HepG2 (cell line): ENCODE measurements around the gene FETUB. TPM values are rescaled to one million over a fixed set of nuclear protein-coding genes. Genes with fewer than 3 reads are reported as not detected.

Source experiments
- AGO2 ChIP-seq: fragments of 200-400 bp; formaldehyde crosslinking; optimal IDR thresholded peaks from 2 replicates; pipeline ENCODE3; 2017; ENCODE audit warnings: mild to moderate bottlenecking, low read depth, low read length, moderate library complexity
- FOXP1 ChIP-seq, 2 experiments: fragments of 450-650 bp in 1 of 2; IDR thresholded peaks; 2 replicates each; pipeline ENCODE4 v1.6.1; 2017 to 2018; ENCODE audit warnings: antibody characterized with exemption in 1 of 2
- MED1 ChIP-seq: sonication (generic); formaldehyde crosslinking; IDR thresholded peaks from 2 replicates; pipeline ENCODE4 v1.4.0; 2020; ENCODE audit warnings: missing genetic modification reagents
- MED8 ChIP-seq: sonication (generic); formaldehyde crosslinking; IDR thresholded peaks from 2 replicates; pipeline ENCODE4 v1.8.1; 2023; ENCODE audit warnings: mild to moderate bottlenecking, missing genetic modification reagents; ENCODE audit not compliant: insufficient replicate concordance
- NFATC3 ChIP-seq: sonication (generic); formaldehyde crosslinking; IDR thresholded peaks from 2 replicates; pipeline ENCODE4 v1.5.1; 2020; ENCODE audit warnings: mild to moderate bottlenecking, missing genetic modification reagents
- NFIB ChIP-seq: sonication (generic); formaldehyde crosslinking; IDR thresholded peaks from 2 replicates; pipeline ENCODE4 v1.9.0; 2021; ENCODE audit warnings: missing genetic modification reagents, mild to moderate bottlenecking, borderline replicate concordance
- POLR2A ChIP-seq, 2 experiments: IDR thresholded peaks; 2 replicates each; pipeline ENCODE4 v1.6.1; 2011; ENCODE audit warnings: low read depth in 2 of 2, low read length in 2 of 2, mild to moderate bottlenecking in 1 of 2, moderate library complexity in 1 of 2; ENCODE audit not compliant: insufficient read depth in 1 of 2
- THAP11 ChIP-seq: IDR thresholded peaks from 2 replicates; pipeline ENCODE4 v1.6.1; 2016; ENCODE audit warnings: missing biosample characterization, missing genetic modification reagents
- ZMYM3 ChIP-seq: sonication (generic); formaldehyde crosslinking; IDR thresholded peaks from 2 replicates; pipeline ENCODE4 v1.5.1; 2020; ENCODE audit warnings: mild to moderate bottlenecking, missing genetic modification reagents
- ZNF737 ChIP-seq: sonication (generic); formaldehyde crosslinking; IDR thresholded peaks from 2 replicates; pipeline ENCODE4 v1.5.0; 2020; ENCODE audit warnings: missing genetic modification reagents, mild to moderate bottlenecking, borderline replicate concordance
- ZNF768 ChIP-seq: sonication (generic); formaldehyde crosslinking; IDR thresholded peaks from 2 replicates; pipeline ENCODE4 v1.4.0; 2020; ENCODE audit warnings: missing genetic modification reagents
- ZNF879 ChIP-seq: sonication (generic); formaldehyde crosslinking; IDR thresholded peaks from 2 replicates; pipeline ENCODE4 v1.8.1; 2023; ENCODE audit warnings: missing genetic modification reagents
- ZSCAN30 ChIP-seq: sonication (generic); formaldehyde crosslinking; IDR thresholded peaks from 2 replicates; pipeline ENCODE4 v1.5.0; 2020; ENCODE audit warnings: mild to moderate bottlenecking, missing genetic modification reagents
- polyA plus RNA-seq, 8 experiments: library from polyadenylated mRNA; depleted of rRNA in 3 of 8; stranded (reverse) in 7 of 8; unstranded in 1 of 8; fragments of >200 nt; fragmentation: Illumina TruSeq in 4 of 8; extraction: Trizol in 4 of 8; gene quantifications; 2 replicates each; pipeline versions ENCODE4 v1.2.1 to v1.2.3, GENCODE V29; 2011 to 2016; ENCODE audit warnings: low read depth in 4 of 8, missing spikeins in 1 of 8, mixed read lengths in 1 of 8; ENCODE audit not compliant: insufficient read depth in 1 of 8
- total RNA-seq, 5 experiments: library from RNA; depleted of rRNA; stranded (reverse); fragments of >200 nt; fragmentation: Illumina TruSeq; extraction: Trizol; gene quantifications; 2 replicates each; pipeline ENCODE4 v1.2.3, GENCODE V29; 2016; ENCODE audit warnings: low read depth in 1 of 5
- TF ChIP-seq, protein P1 (sequence below): sonication (generic); formaldehyde crosslinking; IDR thresholded peaks from 2 replicates; pipeline ENCODE4 v1.4.0; 2020; ENCODE audit warnings: missing genetic modification reagents
- TF ChIP-seq, protein P2 (sequence below): sonication (generic); formaldehyde crosslinking; IDR thresholded peaks from 2 replicates; pipeline ENCODE4 v1.4.0; 2020; ENCODE audit warnings: missing genetic modification reagents
- TF ChIP-seq, protein P3 (sequence below): sonication (generic); formaldehyde crosslinking; IDR thresholded peaks from 2 replicates; pipeline ENCODE4 v1.4.0; 2020; ENCODE audit warnings: missing genetic modification reagents
- TF ChIP-seq, protein P4 (sequence below): sonication (generic); formaldehyde crosslinking; IDR thresholded peaks from 2 replicates; pipeline ENCODE4 v1.4.0; 2020; ENCODE audit warnings: missing genetic modification reagents
- TF ChIP-seq, protein P5 (sequence below): sonication (generic); formaldehyde crosslinking; IDR thresholded peaks from 2 replicates; pipeline ENCODE4 v1.8.1; 2022; ENCODE audit warnings: mild to moderate bottlenecking, missing genetic modification reagents
- TF ChIP-seq, protein P6 (sequence below): sonication (generic); formaldehyde crosslinking; IDR thresholded peaks from 2 replicates; pipeline ENCODE4 v1.4.0; 2020; ENCODE audit warnings: mild to moderate bottlenecking, low read depth, missing genetic modification reagents
- TF ChIP-seq, protein P7 (sequence below): sonication (generic); formaldehyde crosslinking; IDR thresholded peaks from 2 replicates; pipeline ENCODE4 v1.8.0; 2022; ENCODE audit warnings: missing genetic modification reagents, mild to moderate bottlenecking, inconsistent platforms, borderline replicate concordance
- TF ChIP-seq, protein P8 (sequence below): sonication (generic); formaldehyde crosslinking; IDR thresholded peaks from 2 replicates; pipeline ENCODE4 v1.9.0; 2022; ENCODE audit warnings: missing genetic modification reagents, mild to moderate bottlenecking, borderline replicate concordance

Gene FETUB
- total and polyA plus RNA-seq, 2 of the 13 experiments (the other 11 are each of a cell fraction or from before 2014, with no cell fraction given): 2.1 to 4.4 TPM

DNA sequence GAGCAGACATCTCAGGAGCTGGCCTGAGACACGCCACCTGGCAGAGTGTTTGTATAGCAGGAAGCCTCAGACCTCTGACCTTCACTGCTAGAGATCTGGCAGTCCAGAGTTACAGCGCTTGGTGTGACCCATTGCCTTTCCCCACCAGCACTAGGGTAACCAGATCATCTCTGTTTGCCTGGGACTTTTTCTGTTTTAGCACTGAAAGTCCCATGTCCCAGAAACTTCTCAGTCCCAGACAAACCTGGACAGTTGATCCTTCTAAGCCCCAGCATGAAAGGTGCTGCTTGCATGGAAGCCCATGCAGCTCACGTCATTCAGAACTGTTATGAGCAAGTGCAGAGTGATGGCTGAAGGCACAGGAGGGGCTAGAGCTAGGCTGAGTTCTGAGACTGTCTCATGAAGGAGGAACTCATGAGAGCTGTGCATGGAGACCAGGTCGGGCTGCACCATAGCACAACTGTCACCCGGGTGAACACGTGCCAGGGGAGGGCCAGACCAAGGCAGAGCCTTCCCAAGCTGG, 45.5 kb upstream of the FETUB start (continued):
- TF ChIP-seq, protein P1, sequence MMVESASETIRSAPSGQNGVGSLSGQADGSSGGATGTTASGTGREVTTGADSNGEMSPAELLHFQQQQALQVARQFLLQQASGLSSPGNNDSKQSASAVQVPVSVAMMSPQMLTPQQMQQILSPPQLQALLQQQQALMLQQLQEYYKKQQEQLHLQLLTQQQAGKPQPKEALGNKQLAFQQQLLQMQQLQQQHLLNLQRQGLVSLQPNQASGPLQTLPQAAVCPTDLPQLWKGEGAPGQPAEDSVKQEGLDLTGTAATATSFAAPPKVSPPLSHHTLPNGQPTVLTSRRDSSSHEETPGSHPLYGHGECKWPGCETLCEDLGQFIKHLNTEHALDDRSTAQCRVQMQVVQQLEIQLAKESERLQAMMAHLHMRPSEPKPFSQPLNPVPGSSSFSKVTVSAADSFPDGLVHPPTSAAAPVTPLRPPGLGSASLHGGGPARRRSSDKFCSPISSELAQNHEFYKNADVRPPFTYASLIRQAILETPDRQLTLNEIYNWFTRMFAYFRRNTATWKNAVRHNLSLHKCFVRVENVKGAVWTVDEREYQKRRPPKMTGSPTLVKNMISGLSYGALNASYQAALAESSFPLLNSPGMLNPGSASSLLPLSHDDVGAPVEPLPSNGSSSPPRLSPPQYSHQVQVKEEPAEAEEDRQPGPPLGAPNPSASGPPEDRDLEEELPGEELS (CRISPR knock-in tag): no peak
- TF ChIP-seq ZMYM3 (CRISPR knock-in tag) (no peak), ZNF737 (CRISPR knock-in tag) (no peak), AGO2 (no peak), POLR2A (IDR thresholded peaks at IDR 0.05; ENCODE audit: insufficient read depth in 1 of 2, low read depth in 2 of 2, low read length in 2 of 2) (no peak), ZSCAN30 (CRISPR knock-in tag) (no peak), FOXP1 (IDR thresholded peaks at IDR 0.05) (no peak), FOXP1 (CRISPR knock-in tag; IDR thresholded peaks at IDR 0.05) (no peak), ZNF879 (CRISPR knock-in tag) (no peak), NFIB (CRISPR knock-in tag) (no peak), NFATC3 (CRISPR knock-in tag) (no peak), THAP11 (no peak), MED1 (CRISPR knock-in tag) (peak; percentile 75; the same call in 1 of the 2 replicates), ZNF768 (no peak), MED8 (CRISPR knock-in tag) (no peak)
- TF ChIP-seq, protein P2, sequence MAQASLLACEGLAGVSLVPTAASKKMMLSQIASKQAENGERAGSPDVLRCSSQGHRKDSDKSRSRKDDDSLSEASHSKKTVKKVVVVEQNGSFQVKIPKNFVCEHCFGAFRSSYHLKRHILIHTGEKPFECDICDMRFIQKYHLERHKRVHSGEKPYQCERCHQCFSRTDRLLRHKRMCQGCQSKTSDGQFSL (CRISPR knock-in tag): no peak
- TF ChIP-seq, protein P3, sequence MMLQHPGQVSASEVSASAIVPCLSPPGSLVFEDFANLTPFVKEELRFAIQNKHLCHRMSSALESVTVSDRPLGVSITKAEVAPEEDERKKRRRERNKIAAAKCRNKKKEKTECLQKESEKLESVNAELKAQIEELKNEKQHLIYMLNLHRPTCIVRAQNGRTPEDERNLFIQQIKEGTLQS (CRISPR knock-in tag): no peak
- TF ChIP-seq, protein P4, sequence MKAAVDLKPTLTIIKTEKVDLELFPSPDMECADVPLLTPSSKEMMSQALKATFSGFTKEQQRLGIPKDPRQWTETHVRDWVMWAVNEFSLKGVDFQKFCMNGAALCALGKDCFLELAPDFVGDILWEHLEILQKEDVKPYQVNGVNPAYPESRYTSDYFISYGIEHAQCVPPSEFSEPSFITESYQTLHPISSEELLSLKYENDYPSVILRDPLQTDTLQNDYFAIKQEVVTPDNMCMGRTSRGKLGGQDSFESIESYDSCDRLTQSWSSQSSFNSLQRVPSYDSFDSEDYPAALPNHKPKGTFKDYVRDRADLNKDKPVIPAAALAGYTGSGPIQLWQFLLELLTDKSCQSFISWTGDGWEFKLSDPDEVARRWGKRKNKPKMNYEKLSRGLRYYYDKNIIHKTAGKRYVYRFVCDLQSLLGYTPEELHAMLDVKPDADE: no peak
- TF ChIP-seq, protein P5, sequence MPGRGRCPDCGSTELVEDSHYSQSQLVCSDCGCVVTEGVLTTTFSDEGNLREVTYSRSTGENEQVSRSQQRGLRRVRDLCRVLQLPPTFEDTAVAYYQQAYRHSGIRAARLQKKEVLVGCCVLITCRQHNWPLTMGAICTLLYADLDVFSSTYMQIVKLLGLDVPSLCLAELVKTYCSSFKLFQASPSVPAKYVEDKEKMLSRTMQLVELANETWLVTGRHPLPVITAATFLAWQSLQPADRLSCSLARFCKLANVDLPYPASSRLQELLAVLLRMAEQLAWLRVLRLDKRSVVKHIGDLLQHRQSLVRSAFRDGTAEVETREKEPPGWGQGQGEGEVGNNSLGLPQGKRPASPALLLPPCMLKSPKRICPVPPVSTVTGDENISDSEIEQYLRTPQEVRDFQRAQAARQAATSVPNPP (CRISPR knock-in tag): no peak
- TF ChIP-seq, protein P6, sequence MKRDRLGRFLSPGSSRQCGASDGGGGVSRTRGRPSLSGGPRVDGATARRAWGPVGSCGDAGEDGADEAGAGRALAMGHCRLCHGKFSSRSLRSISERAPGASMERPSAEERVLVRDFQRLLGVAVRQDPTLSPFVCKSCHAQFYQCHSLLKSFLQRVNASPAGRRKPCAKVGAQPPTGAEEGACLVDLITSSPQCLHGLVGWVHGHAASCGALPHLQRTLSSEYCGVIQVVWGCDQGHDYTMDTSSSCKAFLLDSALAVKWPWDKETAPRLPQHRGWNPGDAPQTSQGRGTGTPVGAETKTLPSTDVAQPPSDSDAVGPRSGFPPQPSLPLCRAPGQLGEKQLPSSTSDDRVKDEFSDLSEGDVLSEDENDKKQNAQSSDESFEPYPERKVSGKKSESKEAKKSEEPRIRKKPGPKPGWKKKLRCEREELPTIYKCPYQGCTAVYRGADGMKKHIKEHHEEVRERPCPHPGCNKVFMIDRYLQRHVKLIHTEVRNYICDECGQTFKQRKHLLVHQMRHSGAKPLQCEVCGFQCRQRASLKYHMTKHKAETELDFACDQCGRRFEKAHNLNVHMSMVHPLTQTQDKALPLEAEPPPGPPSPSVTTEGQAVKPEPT (CRISPR knock-in tag): no peak
- TF ChIP-seq, protein P7, sequence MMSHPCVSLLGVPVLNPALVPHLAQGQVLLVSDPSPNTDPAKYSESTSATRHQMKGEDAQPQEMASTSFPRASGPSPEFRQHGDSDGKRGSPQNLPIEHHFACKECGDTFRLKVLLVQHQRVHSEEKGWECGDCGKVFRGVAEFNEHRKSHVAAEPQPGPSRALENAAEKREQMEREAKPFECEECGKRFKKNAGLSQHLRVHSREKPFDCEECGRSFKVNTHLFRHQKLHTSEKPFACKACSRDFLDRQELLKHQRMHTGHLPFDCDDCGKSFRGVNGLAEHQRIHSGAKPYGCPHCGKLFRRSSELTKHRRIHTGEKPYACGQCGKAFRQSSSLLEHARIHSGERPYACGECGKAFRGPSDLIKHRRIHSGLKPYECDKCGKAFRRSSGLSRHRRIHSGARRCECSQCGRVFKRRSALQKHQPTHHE (CRISPR knock-in tag): no peak
- TF ChIP-seq, protein P8, sequence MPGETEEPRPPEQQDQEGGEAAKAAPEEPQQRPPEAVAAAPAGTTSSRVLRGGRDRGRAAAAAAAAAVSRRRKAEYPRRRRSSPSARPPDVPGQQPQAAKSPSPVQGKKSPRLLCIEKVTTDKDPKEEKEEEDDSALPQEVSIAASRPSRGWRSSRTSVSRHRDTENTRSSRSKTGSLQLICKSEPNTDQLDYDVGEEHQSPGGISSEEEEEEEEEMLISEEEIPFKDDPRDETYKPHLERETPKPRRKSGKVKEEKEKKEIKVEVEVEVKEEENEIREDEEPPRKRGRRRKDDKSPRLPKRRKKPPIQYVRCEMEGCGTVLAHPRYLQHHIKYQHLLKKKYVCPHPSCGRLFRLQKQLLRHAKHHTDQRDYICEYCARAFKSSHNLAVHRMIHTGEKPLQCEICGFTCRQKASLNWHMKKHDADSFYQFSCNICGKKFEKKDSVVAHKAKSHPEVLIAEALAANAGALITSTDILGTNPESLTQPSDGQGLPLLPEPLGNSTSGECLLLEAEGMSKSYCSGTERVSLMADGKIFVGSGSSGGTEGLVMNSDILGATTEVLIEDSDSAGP (CRISPR knock-in tag): peak; percentile 43; the same call in 1 of the 2 replicates
